ENCODE measurements around the gene SEZ6L2. TPM values are rescaled to one million over a fixed set of nuclear protein-coding genes. Genes with fewer than 3 reads are reported as not detected.

The SEZ6L2 gene
- total RNA-seq, 4 donors from 2014 or later: 0.20 to 1.7 (median 0.56) TPM

DNA sequence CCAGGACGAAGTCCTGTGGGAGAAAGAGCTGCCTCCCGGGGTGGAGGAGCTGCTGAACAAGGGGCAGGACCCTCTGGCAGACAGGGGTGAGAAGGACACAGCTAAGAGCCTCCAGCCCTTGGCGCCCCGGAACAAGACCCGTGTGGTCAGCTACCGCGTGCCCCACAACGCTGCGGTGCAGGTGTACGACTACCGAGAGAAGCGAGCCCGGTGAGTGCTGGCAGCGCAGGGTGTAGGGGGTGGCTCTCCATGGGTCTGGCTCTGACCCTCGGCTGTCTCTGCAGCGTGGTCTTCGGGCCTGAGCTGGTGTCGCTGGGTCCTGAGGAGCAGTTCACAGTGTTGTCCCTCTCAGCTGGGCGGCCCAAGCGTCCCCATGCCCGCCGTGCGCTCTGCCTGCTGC, 57.7 kb downstream of the SEZ6L2 start:
- in situ Hi-C loops (cut with MboI; ENCODE audit: low sequenced_read_pairs in 4 of 4): loop anchor here in 2 of 4 donors (10.0 kb wide), 1 partner anchor 147 kb away; no protein-coding TSS in a partner anchor
- ATAC-seq (no peak), DNase-seq (no peak)
- Histone ChIP-seq H3K9me3 (no peaks in the 10 kb centered on the region), H3K4me1 (no peaks in the 10 kb centered on the region), H3K27me3 (no peaks in the 10 kb centered on the region), H3K36me3 (peaks cover 0 to 78% of the 10 kb centered on the region in 2 donors), H3K4me3 (no peak overlapping the region), H3K27ac (no peak overlapping the region)
- intact Hi-C loops (cut with DNase I; ENCODE audit: low total_unique reads): no loop called here
- TF ChIP-seq POLR2A (IDR thresholded peaks at IDR 0.05): no peak
- TF ChIP-seq, protein P1, sequence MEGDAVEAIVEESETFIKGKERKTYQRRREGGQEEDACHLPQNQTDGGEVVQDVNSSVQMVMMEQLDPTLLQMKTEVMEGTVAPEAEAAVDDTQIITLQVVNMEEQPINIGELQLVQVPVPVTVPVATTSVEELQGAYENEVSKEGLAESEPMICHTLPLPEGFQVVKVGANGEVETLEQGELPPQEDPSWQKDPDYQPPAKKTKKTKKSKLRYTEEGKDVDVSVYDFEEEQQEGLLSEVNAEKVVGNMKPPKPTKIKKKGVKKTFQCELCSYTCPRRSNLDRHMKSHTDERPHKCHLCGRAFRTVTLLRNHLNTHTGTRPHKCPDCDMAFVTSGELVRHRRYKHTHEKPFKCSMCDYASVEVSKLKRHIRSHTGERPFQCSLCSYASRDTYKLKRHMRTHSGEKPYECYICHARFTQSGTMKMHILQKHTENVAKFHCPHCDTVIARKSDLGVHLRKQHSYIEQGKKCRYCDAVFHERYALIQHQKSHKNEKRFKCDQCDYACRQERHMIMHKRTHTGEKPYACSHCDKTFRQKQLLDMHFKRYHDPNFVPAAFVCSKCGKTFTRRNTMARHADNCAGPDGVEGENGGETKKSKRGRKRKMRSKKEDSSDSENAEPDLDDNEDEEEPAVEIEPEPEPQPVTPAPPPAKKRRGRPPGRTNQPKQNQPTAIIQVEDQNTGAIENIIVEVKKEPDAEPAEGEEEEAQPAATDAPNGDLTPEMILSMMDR (IDR thresholded peaks at IDR 0.05 in 4 of 5, conservative IDR thresholded peaks at IDR 0.05 in 1 of 5): no peak

DNA sequence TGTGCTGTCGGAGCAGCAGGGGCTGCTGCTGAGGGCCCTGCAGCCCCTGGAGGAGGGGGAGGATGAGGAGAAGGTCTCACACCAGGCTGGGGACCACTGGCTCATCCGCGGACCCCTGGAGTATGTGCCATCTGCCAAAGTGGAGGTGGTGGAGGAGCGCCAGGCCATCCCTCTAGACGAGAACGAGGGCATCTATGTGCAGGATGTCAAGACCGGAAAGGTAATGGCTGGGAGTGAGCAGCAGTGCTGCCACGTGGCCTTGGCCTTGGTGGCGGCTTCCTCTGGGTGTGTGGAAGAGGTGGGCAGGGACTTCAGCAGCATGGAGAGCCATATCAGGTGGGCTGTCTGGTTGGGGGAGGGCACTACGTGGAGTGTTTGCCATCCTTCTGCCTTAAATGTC, 59.1 kb downstream of the SEZ6L2 start:
- TF ChIP-seq, protein P1 (IDR thresholded peaks at IDR 0.05 in 4 of 5, conservative IDR thresholded peaks at IDR 0.05 in 1 of 5): no peak
- TF ChIP-seq POLR2A (IDR thresholded peaks at IDR 0.05): no peak
- no peaks in the 10 kb centered on the region for H3K27me3 ChIP-seq
- H3K27ac ChIP-seq: no peak overlapping the region
- in situ Hi-C loops (cut with MboI; ENCODE audit: low sequenced_read_pairs in 4 of 4) (loop anchor here in 2 of 4 donors (10.0 kb wide), 1 partner anchor 145 kb away; no protein-coding TSS in a partner anchor), intact Hi-C loops (cut with DNase I; ENCODE audit: low total_unique reads) (no loop called here)
- ATAC-seq: no peak
- H3K9me3 ChIP-seq: no peaks in the 10 kb centered on the region
- no peaks in the 10 kb centered on the region for H3K4me1 ChIP-seq
- H3K4me3 ChIP-seq: no peak overlapping the region
- H3K36me3 ChIP-seq: peaks cover 0 to 75% of the 10 kb centered on the region in 2 donors
- DNase-seq: no peak

DNA sequence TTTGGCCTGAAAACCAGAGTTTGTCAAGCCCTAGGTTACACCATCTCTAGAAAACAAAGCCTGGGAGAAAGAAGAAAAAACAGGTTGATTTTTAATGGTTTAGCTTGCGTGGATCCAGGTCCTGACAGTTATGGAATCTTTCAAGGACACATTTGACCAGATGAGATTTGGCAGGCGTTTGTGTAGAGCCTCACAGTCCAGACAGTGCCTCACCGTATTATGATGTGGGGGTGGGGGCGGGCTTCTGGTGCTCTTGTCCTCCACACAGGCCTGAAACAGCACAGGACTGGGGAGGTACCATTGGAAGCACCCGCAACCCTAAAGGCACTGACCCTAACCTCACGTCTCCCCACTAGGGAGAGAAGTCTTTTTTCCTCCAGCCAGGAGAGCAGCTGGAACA, 59.5 kb downstream of the SEZ6L2 start:
- in situ Hi-C loops (cut with MboI; ENCODE audit: low sequenced_read_pairs in 4 of 4): loop anchor here in 2 of 4 donors (10.0 kb wide), 1 partner anchor 145 kb away; no protein-coding TSS in a partner anchor
- intact Hi-C loops (cut with DNase I; ENCODE audit: low total_unique reads): no loop called here
- no peak for ATAC-seq

DNA sequence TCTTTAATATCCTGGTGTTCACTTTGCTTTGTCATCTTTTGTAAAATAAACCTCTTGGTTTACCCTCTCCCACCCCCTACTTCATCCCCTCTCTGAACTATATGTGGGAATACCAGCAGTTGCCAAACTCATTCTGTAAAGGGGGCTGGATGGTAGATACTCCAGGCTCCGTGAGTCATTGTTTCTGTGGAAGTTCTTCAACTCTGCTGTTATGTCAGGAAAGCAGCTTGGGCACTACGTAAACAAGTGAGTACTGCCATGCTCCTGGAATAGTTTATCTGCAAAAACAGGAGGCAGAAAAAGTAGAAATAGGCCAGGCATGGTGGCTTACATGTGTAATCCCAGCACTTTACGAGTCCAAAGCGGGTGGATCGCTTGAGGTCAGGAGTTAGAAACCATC, 61.5 kb downstream of the SEZ6L2 start:
- in situ Hi-C loops (cut with MboI; ENCODE audit: low sequenced_read_pairs in 4 of 4) (no loop called here), intact Hi-C loops (cut with DNase I; ENCODE audit: low total_unique reads) (no loop called here)
- H3K9me3 ChIP-seq: no peaks in the 10 kb centered on the region
- H3K27ac ChIP-seq: no peak overlapping the region
- TF ChIP-seq POLR2A (IDR thresholded peaks at IDR 0.05): no peak
- TF ChIP-seq, protein P1 (IDR thresholded peaks at IDR 0.05 in 4 of 5, conservative IDR thresholded peaks at IDR 0.05 in 1 of 5): no peak
- no peaks in the 10 kb centered on the region for H3K4me1 ChIP-seq
- ATAC-seq (no peak), DNase-seq (no peak)
- no peak overlapping the region for H3K4me3 ChIP-seq
- no peaks in the 10 kb centered on the region for H3K27me3 ChIP-seq
- peaks cover 0 to 77% of the 10 kb centered on the region in 2 donors for H3K36me3 ChIP-seq

More for the DNA sequence above, 59.5 kb downstream of the SEZ6L2 start:
- no peaks in the 10 kb centered on the region for H3K9me3 ChIP-seq
- no peaks in the 10 kb centered on the region for H3K4me1 ChIP-seq
- H3K4me3 ChIP-seq: no peak overlapping the region
- no peak for DNase-seq
- H3K36me3 ChIP-seq: peaks cover 0 to 75% of the 10 kb centered on the region in 2 donors
- no peaks in the 10 kb centered on the region for H3K27me3 ChIP-seq
- no peak overlapping the region for H3K27ac ChIP-seq
- TF ChIP-seq, protein P1 (IDR thresholded peaks at IDR 0.05 in 4 of 5, conservative IDR thresholded peaks at IDR 0.05 in 1 of 5): no peak
- no peak for TF ChIP-seq POLR2A (IDR thresholded peaks at IDR 0.05)

DNA sequence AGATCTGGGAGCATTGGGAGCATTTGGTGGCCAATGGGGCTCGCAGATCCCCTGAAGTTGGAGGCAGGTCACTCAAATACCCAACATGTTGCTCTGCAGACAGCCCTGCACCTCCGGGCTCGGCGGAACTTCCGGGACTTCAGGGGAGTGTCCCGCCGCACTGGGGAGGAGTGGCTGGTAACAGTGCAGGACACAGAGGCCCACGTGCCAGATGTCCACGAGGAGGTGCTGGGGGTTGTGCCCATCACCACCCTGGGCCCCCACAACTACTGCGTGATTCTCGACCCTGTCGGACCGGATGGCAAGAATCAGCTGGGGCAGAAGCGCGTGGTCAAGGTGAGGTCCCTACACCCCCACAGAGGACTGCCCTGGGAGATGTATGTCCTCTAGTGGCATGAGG, 62.7 kb downstream of the SEZ6L2 start:
- in situ Hi-C loops (cut with MboI; ENCODE audit: low sequenced_read_pairs in 4 of 4) (no loop called here), intact Hi-C loops (cut with DNase I; ENCODE audit: low total_unique reads) (no loop called here)
- H3K36me3 ChIP-seq: peaks cover 0 to 65% of the 10 kb centered on the region in 2 donors
- H3K4me1 ChIP-seq: no peaks in the 10 kb centered on the region
- no peaks in the 10 kb centered on the region for H3K27me3 ChIP-seq
- no peaks in the 10 kb centered on the region for H3K9me3 ChIP-seq
- H3K27ac ChIP-seq: no peak overlapping the region
- no peak for ATAC-seq
- H3K4me3 ChIP-seq: no peak overlapping the region
- no peak for DNase-seq
- TF ChIP-seq, protein P1 (IDR thresholded peaks at IDR 0.05 in 4 of 5, conservative IDR thresholded peaks at IDR 0.05 in 1 of 5): no peak
- no peak for TF ChIP-seq POLR2A (IDR thresholded peaks at IDR 0.05)

Measured in gastrocnemius medialis (tissue), 4 donors.